ENCODE data around the gene IQSEC1. TPM values are rescaled to one million over a fixed set of nuclear protein-coding genes. Genes with fewer than 3 reads are reported as not detected.

The IQSEC1 gene
- total RNA-seq, 1 donor from 2014 or later: 31.3 TPM

- Mint-ChIP-seq H3K36me3 (ENCODE audit: low read depth) (no peaks in the 10 kb centered on the region), H3K9me3 (no peaks in the 10 kb centered on the region), H3K27me3 (ENCODE audit: low read depth) (no peaks in the 10 kb centered on the region), H3K27ac (ENCODE audit: unreplicated experiment) (no peak overlapping the region), H3K4me3 (no peak overlapping the region), H3K4me1 (no peaks in the 10 kb centered on the region)
- no peak for DNase-seq (ENCODE audit: low read depth, low spot score)
- no peak for TF ChIP-seq CTCF (conservative IDR thresholded peaks at IDR 0.05)
Measured at GRCh38 chr3:12918231-12918630, 155.0 kb downstream of the IQSEC1 start.

- no peak overlapping the region for H3K27ac Mint-ChIP-seq (ENCODE audit: unreplicated experiment)
- no peak for TF ChIP-seq CTCF (conservative IDR thresholded peaks at IDR 0.05)
- no peak overlapping the region for H3K4me3 Mint-ChIP-seq
Measured at GRCh38 chr3:12916159-12916558, 157.1 kb downstream of the IQSEC1 start.

GRCh38 chr3:12914088-12914487, 159.1 kb downstream of the IQSEC1 start:
- Mint-ChIP-seq H3K4me3 (no peak overlapping the region), H3K27ac (ENCODE audit: unreplicated experiment) (peak overlapping the region; percentile 67)

More at GRCh38 chr3:12916159-12916558, 157.1 kb downstream of the IQSEC1 start:
- Mint-ChIP-seq H3K36me3 (ENCODE audit: low read depth) (no peaks in the 10 kb centered on the region), H3K27me3 (ENCODE audit: low read depth) (no peaks in the 10 kb centered on the region), H3K4me1 (no peaks in the 10 kb centered on the region), H3K9me3 (no peaks in the 10 kb centered on the region)
- DNase-seq (ENCODE audit: low read depth, low spot score): no peak

GRCh38 chr3:12911881-12912415, 161.3 kb downstream of the IQSEC1 start:
- Mint-ChIP-seq H3K27ac (ENCODE audit: unreplicated experiment) (no peak overlapping the region), H3K4me3 (no peak overlapping the region), H3K9me3 (no peaks in the 10 kb centered on the region), H3K36me3 (ENCODE audit: low read depth) (no peaks in the 10 kb centered on the region), H3K4me1 (no peaks in the 10 kb centered on the region), H3K27me3 (ENCODE audit: low read depth) (no peaks in the 10 kb centered on the region)
- no peak for TF ChIP-seq CTCF (conservative IDR thresholded peaks at IDR 0.05)
- no peak for DNase-seq (ENCODE audit: low read depth, low spot score)

More at GRCh38 chr3:12914088-12914487, 159.1 kb downstream of the IQSEC1 start:
- Mint-ChIP-seq H3K36me3 (ENCODE audit: low read depth) (no peaks in the 10 kb centered on the region), H3K9me3 (no peaks in the 10 kb centered on the region), H3K4me1 (no peaks in the 10 kb centered on the region), H3K27me3 (ENCODE audit: low read depth) (no peaks in the 10 kb centered on the region)
- DNase-seq (ENCODE audit: low read depth, low spot score): no peak
- no peak for TF ChIP-seq CTCF (conservative IDR thresholded peaks at IDR 0.05)

- no peak for DNase-seq (ENCODE audit: low read depth, low spot score)
- H3K27me3 Mint-ChIP-seq (ENCODE audit: low read depth): no peaks in the 10 kb centered on the region
- no peak overlapping the region for H3K27ac Mint-ChIP-seq (ENCODE audit: unreplicated experiment)
- no peaks in the 10 kb centered on the region for H3K9me3 Mint-ChIP-seq
- no peaks in the 10 kb centered on the region for H3K4me1 Mint-ChIP-seq
- no peaks in the 10 kb centered on the region for H3K36me3 Mint-ChIP-seq (ENCODE audit: low read depth)
- TF ChIP-seq CTCF (conservative IDR thresholded peaks at IDR 0.05): no peak
- no peak overlapping the region for H3K4me3 Mint-ChIP-seq
Measured at GRCh38 chr3:12910356-12911099, 162.7 kb downstream of the IQSEC1 start.
